SK-N-MC (cell line): ENCODE measurements around the gene PCBP2.
"Not testable (repeated sequence)": the region's sequence is repeated elsewhere in the genome, so short reads cannot be mapped to it uniquely, and the experiment has no call there.

Experiments
- DNase-seq: peaks from one replicate; pipeline ENCODE4 v3.0.0-alpha.2; 2011; ENCODE audit warnings: low read depth, low spot score
- H3K27ac ChIP-seq: fragments of 200-600 bp; sonication (generic); 2 replicates; pipeline ENCODE4 v1.5.1; 2016; ENCODE audit warnings: mixed run types
- H3K36me3 ChIP-seq: fragments of 200-600 bp; sonication (generic); 2 replicates; pipeline ENCODE4 v1.6.1; 2017; ENCODE audit warnings: antibody characterized with exemption, low read length, mixed read lengths; ENCODE audit not compliant: insufficient read depth
- H3K4me3 ChIP-seq: fragments of 200-600 bp; sonication (generic); 2 replicates; pipeline ENCODE4 v1.5.1; 2016
- H3K9ac ChIP-seq: fragments of 200-600 bp; sonication (generic); 2 replicates; pipeline ENCODE4 v1.8.0; 2017; ENCODE audit warnings: mixed run types, mixed read lengths; ENCODE audit not compliant: insufficient read length
- H3K9me3 ChIP-seq: fragments of 200-600 bp; sonication (generic); 2 replicates; pipeline ENCODE4 v1.6.1; 2017; ENCODE audit warnings: low read depth, mild to moderate bottlenecking, antibody characterized with exemption, low read length, moderate library complexity, mixed read lengths
- EZH2 ChIP-seq: fragments of 200-600 bp; sonication (generic); IDR thresholded peaks from one replicate; pipeline ENCODE4 v1.6.1; 2017; ENCODE audit warnings: antibody characterized with exemption
- FOXP2 ChIP-seq: optimal IDR thresholded peaks from 2 replicates; pipeline ENCODE3; 2011; ENCODE audit warnings: mild to moderate bottlenecking, moderate library complexity; ENCODE audit not compliant: insufficient read depth; ENCODE audit errors: extremely low read length, control extremely low read depth
- POLR2AphosphoS5 ChIP-seq: IDR thresholded peaks from 2 replicates; pipeline ENCODE4 v1.6.1; 2012; ENCODE audit warnings: mild to moderate bottlenecking, low read depth, low read length, borderline replicate concordance

Gene PCBP2

DNA sequence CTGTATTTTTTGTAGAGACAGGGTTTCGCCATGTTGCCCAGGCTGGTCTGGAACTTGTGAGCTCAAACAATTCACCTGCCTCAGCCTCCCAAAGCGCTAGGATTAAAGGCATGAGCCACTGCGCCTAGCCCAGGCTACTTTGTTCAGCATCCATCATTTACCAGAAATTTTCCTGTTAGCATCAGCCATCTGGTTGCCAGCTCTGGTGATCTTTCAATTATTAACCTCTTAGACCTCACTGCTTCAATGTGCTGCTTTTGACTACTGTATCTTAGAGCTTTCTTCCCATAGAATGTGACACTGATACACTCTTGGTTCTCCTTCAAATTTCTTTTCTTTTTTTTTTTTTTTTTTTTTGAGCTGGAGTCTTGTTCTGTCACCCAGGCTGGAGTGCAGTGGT lies 33.7 kb upstream of the PCBP2 start:
- H3K27ac ChIP-seq = no peak overlapping the region
- no peak overlapping the region for H3K9ac ChIP-seq
- DNase-seq = no peak
- TF ChIP-seq EZH2 (no peak), POLR2AphosphoS5 (no peak), FOXP2 (no peak)
- no peaks in the 10 kb centered on the region for H3K9me3 ChIP-seq
- no peaks in the 10 kb centered on the region for H3K36me3 ChIP-seq
- H3K4me3 ChIP-seq = no peak overlapping the region

DNA sequence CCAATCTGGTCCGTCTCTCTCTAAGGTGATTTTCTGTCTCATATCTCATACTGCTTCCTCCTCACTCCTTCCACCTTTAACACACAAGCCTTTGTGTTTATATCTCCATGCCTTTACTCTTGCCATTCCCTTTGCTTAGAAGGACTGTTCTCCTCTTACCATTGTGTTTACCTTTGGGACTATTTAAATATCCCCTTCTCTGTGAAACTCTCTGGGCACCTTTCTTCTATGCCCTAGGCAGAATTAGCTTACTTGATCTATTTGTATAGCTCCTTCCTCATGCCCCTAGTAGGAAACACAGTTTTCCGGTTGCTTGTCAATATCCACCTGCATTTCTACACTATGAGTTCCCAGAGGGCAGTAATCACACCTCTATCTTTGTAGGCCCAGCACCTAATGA lies 32.1 kb upstream of the PCBP2 start:
- TF ChIP-seq EZH2 (no peak), POLR2AphosphoS5 (no peak), FOXP2 (no peak)
- Histone ChIP-seq H3K9ac (no peak overlapping the region), H3K27ac (no peak overlapping the region), H3K9me3 (no peaks in the 10 kb centered on the region), H3K36me3 (no peaks in the 10 kb centered on the region), H3K4me3 (no peak overlapping the region)
- DNase-seq = no peak

DNA sequence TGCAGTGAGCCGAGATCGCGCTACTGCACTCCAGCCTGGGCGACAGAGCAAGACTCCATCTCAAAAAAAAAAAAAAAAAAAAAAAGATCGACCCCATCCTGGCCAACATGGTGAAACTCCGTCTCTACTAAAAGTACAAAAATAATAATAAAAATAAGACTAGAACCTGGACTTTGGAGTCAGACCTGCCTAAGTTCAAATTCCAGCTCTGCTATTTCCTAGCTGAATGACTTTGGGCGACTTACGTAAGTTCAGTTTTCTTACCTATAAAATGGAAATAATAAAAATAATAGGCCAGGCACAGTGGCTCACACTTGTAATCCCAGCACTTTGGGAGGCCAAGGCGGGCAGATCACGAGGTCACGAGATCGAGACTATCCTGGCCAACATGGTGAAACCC lies 29.7 kb upstream of the PCBP2 start:
- not testable (repeated sequence) for H3K36me3 ChIP-seq

DNA sequence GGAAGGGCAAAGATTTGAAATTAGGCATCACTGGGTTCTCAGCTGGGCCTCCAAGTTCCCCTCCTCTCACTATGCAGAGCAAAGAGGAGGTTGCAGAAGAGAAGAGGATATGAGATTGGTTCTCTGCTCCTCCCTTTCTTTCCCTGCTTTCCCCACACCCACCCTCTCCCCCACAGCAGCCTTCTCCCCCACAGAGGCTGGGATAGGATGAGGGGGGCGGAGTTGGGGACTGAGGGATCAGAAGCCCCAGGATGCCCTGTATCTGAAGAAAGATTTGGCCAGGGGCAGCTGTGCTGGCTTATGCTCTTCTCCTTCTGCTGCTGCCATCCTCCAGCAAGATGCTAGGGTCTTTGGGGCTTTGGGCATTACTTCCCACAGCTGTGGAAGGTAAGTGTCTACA lies 28.3 kb upstream of the PCBP2 start, which contains the start of gene AMHR2:
AMHR2 (plus strand) TSS at position 259 of the 400 bp plus-strand sequence; CDS start at position 339, 80 bp downstream.
- no peaks in the 10 kb centered on the region for H3K9me3 ChIP-seq
- no peak within 1 kb of the TSS for H3K9ac ChIP-seq
- no peak within 1 kb of the TSS for H3K27ac ChIP-seq
- no peaks in the 10 kb centered on the region for H3K36me3 ChIP-seq
- TF ChIP-seq EZH2 (no peak), POLR2AphosphoS5 (no peak), FOXP2 (no peak)
- no peak for DNase-seq
- H3K4me3 ChIP-seq = no peak within 1 kb of the TSS

More for the DNA sequence above, 29.7 kb upstream of the PCBP2 start:
- not testable (repeated sequence) for H3K9ac ChIP-seq, DNase-seq, H3K4me3 ChIP-seq, H3K9me3 ChIP-seq, H3K27ac ChIP-seq

DNA sequence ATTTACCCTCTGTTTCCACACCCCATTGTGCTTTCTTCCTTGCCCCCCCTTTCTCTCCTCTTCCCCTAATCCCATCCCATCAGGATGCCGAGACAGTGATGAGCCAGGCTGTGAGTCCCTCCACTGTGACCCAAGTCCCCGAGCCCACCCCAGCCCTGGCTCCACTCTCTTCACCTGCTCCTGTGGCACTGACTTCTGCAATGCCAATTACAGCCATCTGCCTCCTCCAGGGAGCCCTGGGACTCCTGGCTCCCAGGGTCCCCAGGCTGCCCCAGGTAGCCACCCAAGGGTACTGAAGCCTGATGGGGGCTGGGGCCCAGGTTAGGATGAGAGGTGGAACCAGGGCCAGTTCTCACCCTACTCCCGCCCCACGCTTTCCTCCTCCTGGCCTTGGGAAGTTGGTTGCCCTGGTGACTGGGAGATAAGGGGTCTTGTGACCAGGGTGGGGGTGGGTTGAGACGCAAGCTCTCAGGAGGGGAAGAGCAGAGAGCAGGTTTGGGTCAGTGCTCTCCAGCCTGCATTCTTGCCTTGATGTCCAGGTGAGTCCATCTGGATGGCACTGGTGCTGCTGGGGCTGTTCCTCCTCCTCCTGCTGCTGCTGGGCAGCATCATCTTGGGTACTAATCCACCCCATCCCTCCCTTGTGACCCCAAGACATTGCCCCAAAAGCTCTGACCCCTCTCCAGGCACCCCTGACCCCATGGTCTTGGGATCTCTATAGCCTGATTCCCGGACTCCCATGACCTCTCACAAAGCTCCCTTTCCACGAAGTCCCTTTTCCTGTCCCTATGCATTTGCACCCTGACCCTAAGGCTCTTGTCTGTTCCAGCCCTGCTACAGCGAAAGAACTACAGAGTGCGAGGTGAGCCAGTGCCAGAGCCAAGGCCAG lies 27.0 kb upstream of the PCBP2 start:
- Histone ChIP-seq H3K9ac (no peak overlapping the region), H3K27ac (no peak overlapping the region)
- TF ChIP-seq POLR2AphosphoS5 (no peak), EZH2 (no peak), FOXP2 (no peak)

DNA sequence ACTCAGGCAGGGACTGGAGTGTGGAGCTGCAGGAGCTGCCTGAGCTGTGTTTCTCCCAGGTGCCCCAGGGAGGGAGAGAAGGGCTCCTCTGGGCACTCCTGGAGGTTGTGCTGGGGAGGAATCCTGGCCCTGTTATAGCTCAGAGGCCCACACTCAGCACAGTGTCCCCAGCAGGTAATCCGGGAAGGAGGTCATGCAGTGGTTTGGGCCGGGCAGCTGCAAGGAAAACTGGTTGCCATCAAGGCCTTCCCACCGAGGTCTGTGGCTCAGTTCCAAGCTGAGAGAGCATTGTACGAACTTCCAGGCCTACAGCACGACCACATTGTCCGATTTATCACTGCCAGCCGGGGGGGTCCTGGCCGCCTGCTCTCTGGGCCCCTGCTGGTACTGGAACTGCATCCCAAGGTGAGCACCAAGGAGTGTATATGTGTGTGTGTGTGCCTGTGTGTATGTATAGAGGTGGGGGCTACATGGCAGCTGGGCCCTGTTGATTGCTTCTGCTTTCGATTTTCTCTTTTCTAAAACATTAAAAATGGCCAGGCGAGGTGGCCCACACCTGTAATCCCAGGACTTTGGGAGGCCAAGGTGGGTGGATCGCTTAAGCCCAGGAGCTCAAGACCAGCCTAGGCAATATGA lies 26.3 kb upstream of the PCBP2 start:
- H3K9me3 ChIP-seq = no peaks in the 10 kb centered on the region
- H3K9ac ChIP-seq = no peak overlapping the region
- no peaks in the 10 kb centered on the region for H3K36me3 ChIP-seq
- no peak for TF ChIP-seq POLR2AphosphoS5
- TF ChIP-seq FOXP2 = no peak
- no peak for TF ChIP-seq EZH2
- H3K27ac ChIP-seq = no peak overlapping the region
- H3K4me3 ChIP-seq = no peak overlapping the region
- DNase-seq = no peak

More for the DNA sequence above, 27.0 kb upstream of the PCBP2 start:
- Histone ChIP-seq H3K4me3 (no peak overlapping the region), H3K9me3 (no peaks in the 10 kb centered on the region), H3K36me3 (no peaks in the 10 kb centered on the region)
- no peak for DNase-seq

DNA sequence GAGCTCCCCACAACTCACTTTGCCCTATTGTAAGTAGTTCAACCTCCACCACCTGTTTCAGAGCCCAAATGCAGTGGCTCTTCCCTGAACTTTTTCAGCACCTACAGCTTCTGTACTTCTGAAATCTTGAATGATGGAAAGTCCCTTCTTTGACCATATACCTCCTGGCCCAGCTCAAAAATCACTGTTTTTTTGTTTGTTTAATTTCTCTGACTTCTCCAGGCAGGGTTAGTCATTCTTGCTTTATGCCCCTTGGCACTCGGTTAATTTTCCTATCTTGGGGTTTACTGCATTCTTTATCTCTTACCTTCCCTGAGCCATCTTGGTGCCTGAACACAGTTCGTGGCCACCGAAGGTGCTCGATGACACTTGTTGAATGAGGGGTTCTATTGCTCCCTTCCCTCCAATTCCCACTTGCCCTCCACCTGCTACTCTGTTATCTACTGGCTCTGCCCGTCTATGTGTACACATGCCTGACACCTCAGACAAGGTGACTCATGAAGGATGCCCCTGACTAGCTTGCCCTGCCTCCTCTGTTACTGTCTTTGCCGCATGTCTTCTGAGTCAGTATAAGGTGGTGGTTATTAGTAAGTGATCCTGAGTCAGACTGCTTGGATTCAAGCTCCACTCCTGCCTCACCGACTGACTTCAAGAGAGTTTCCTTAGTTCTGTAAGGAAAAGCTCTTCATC lies 23.9 kb upstream of the PCBP2 start:
- no peak overlapping the region for H3K9ac ChIP-seq
- TF ChIP-seq EZH2 = no peak
- TF ChIP-seq POLR2AphosphoS5 = no peak
- no peak for TF ChIP-seq FOXP2
- no peak for DNase-seq

DNA sequence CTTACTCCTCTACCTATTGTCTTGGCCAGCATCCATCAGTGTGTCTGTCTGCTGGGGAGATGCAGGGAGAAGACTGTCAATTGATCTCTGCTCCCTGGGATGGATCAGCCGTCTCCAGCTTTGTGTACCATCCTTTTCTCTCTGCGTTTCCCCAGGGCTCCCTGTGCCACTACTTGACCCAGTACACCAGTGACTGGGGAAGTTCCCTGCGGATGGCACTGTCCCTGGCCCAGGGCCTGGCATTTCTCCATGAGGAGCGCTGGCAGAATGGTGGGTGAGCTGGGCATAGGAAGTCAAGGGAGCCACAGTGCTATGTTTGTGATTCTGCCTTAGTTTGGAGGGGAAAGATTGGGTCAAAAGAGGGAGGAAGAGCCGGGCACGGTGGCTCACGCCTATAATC lies 23.2 kb upstream of the PCBP2 start:
- no peak for DNase-seq
- Histone ChIP-seq H3K36me3 (no peaks in the 10 kb centered on the region), H3K9me3 (no peaks in the 10 kb centered on the region), H3K27ac (no peak overlapping the region), H3K9ac (no peak overlapping the region), H3K4me3 (no peak overlapping the region)
- TF ChIP-seq POLR2AphosphoS5 (no peak), EZH2 (no peak), FOXP2 (no peak)

More for the DNA sequence above, 23.9 kb upstream of the PCBP2 start:
- H3K36me3 ChIP-seq = no peaks in the 10 kb centered on the region
- H3K9me3 ChIP-seq = no peaks in the 10 kb centered on the region
- H3K4me3 ChIP-seq = no peak overlapping the region
- no peak overlapping the region for H3K27ac ChIP-seq
